ENCODE results near the gene NSD1.
"Not testable (repeated sequence)": the region's sequence is repeated elsewhere in the genome, so short reads cannot be mapped to it uniquely, and the experiment has no call there.

NSD1 gene

DNA sequence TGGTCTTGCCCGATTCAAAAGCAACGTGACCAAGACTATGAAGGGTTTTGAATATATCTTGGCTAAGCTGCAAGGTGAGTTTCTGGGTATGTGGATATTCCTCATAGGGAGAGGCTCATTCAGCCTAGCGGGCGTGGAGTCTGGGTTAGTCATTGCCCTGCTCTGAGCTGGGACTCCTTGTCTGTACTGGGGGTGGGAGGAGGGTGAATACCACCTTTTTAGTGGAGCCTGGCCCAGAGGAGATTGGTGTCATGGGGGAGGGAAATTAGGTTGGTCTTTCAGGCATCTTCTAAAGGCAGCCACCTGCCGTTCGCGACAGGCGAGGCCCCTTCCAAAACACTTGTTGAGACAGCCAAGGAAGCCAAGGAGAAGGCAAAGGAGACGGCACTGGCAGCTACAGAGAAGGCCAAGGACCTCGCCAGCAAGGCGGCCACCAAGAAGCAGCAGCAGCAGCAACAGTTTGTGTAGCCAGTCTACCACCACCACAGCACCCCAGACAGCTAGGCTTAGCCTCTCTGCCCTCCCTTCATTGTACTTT, 172.6 kb downstream of the NSD1 start:
- in situ Hi-C loops (cut with MboI; ENCODE audit: low sequenced_read_pairs), result not testable (repeated sequence)

DNA sequence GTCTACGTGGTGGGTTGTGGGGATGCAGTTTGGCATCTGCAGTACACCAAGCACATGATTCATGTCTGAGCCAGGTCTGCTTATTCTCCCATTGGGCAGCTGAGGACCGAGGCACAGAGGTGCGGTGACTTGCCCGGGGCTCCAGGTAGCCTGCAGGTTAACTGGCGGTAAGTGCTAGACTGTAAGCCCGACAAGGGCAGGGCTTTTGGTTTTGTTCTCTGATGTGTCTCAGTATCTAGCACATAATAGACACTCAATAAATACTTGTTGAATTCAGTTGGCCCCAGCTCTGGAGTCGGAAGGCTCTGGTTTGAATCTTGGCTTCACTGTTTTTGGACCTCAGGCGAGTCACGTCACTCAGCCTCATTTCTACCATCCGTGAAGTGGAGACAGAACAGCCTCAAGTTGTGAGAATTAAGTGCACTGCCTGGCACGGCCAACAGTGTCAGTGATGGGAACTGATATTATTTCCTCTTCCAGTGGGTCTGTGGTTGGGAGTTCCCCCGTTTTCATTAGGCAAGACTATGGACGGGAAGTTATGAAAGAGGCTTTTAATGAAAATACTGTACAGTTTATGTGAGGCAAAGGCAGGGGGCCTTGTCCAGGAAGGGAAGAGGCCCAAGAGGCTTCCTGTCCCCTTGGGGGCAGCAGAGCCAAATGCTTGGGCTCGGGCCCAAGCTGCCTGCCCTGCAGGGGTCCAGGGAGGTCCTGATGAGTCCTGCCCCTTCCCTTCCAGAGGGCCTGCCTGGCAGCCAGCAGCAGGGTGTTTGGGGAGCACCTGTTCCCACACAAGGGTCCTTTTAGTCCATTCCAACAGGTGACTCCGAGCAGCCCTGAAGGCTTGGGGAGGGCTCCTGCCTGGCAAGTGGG, 173.3 kb downstream of the NSD1 start:
- in situ Hi-C loops (cut with MboI; ENCODE audit: low sequenced_read_pairs), result no loop called here

DNA sequence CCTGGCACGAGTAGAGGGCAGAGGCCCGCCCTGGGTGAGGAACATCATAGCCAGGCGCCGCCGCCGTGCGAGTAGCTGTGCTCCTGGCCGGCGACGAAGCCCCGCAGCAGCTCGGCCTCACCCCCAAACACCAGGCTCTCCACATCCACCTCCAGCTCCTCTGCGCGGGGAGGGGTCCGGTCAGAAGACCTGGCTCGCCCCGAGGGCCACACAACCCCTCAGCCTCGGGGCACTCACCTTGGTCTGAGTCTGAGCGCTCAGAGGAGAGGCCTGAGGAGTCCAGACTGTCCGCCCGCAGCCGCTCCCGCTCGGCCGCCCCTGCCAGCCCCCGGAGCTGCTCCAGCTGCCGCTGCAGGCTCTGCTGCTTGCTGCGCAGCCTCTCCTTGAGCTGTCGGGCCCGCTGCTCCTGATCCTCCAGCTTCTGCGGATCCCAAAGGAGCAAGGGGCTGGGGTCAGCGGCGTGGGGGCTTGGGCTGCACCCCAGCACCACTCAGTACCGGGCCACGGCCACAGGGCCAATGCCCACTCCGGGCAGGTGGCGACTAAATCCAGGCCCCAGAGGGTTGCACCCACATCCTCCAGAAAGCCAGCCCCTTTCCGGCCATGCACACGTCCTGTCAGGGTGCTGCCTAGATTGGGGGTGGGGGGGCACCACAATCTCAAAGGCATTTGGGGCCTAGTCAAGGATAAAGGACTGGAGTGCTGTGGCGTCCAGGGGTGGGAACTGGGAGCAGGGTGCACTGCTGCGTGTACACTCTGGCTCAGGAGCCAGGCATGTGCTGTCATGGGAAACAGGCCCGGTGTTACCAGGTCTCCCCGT, 174.2 kb downstream of the NSD1 start:
- in situ Hi-C loops (cut with MboI; ENCODE audit: low sequenced_read_pairs), result no loop called here

DNA sequence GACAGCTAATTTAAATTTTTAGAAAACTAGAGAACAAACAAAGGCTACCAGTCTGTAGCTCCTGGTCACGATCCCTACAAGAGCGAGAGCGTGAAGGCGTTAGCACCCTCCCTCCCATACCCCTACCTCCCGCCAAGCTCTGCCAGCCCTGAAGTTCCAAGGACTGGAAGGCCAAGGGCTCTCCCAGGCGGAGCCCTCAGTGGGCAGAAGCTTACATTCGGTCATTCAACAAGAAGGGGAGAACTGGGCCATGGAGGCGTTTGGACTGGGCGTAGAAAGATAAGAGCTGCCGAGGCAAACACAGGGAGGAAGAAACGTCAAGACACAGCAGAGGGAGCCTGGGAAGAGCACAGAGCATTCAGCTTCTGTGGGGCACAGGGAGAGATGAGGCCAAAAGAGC, 175.2 kb downstream of the NSD1 start:
- in situ Hi-C loops (cut with MboI; ENCODE audit: low sequenced_read_pairs), result no loop called here

DNA sequence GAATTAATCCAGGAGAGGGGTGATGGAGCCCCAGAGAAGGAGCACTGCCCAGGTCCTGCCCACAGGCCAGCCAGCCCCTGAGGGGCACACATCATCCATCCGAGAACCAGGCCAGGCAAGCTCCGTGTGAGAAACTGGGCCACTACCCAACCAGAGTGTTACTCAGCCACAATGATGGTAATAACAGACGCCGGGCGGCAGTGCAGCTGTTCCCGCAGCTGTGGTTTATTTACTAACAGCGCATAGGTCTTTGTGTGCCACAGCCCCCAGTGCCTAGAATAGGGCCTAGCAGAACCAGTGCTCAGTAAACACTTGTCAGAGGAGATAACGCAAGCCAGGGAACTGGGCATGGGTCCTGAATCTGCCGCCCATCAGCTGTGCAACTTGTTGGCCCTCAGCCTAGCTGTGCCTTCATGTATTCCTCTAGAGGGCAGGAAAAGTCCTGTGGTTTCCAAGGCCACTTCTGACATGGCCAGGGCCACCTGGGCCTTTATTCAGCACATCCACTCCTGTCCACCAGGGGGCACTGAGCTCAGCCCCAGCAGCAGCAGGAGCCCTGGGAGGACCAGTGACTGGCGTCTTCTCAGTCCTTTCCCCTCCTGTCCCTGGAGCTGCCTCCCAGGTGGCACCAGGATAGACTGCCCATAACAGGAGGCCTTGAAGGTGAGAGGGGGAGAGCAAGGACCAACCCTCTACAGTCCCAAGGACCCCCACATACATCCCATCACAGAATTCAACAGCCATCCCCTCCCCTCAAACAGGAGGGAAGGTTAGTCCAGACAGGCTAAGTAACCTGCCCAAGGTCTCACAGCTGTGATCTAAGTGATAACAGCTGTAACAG, 176.0 kb downstream of the NSD1 start:
- in situ Hi-C loops (cut with MboI; ENCODE audit: low sequenced_read_pairs), result no loop called here

DNA sequence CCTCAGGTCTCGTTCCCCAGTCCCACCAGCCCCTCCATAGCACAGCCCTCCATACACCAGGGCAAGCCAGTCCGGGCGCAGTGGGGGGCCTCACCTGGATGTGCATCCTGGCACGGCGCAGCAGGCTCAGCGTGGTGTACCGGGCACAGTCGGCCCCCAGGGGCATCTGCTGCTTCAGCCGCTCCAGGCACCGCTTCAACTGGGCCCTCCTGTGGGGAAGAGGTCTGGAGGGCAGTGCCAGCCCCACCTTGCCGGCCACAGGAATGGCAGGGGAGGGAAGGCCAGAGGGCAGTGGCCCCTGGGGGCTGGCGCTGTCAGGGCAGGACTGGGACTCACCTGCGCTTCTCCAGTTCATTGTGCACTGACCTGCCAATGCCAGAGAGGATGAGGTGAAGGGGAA, 176.8 kb downstream of the NSD1 start:
- in situ Hi-C loops (cut with MboI; ENCODE audit: low sequenced_read_pairs), result no loop called here

DNA sequence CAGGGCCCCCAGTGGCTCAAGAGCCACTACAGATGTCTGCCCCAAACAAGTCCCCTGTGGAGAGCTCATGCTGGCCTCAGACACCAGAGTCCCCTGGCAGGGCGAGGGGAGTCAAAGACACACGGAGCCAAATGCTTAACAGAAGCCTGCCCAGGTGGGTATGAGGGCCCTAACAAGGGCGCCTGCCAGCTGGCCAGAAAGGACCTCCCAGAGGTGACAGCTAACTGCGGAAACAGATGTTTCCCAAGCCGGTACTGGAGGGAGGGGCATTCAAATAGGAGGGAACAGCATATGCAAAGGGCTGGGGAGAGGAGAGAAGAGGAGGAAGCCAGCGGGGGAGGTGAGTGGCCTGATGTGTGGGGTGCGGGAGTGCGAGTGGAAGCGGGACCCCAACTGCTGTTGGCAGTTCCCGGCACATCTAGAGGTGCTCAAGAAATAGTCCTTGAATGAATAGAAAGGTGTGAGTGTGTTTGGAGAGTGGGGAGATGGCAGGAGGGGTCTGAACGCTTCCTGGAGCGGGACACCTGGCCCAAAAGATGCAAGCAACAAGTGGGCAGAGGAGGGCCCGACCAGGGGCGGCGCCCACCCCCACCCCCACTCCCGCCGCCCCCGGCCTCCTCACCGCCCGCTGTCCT, 177.3 kb downstream of the NSD1 start:
- in situ Hi-C loops (cut with MboI; ENCODE audit: low sequenced_read_pairs), result no loop called here

DNA sequence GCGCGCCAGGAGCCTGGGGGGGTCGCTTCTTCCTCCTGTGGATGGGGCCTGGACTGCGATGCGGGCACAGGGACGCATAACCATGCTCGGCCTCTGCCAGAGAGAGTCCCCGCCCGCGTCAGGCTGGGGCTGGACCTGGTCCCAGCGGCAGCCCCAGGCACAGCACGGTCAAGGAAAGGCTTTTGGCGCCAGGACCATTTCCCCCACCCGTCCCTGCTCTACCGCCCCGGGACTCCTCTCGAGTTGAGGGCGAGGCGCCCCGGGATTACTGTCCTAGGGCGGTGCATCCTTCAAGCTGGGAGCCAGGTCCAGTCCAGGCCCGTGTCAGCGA, 177.8 kb downstream of the NSD1 start:
- in situ Hi-C loops (cut with MboI; ENCODE audit: low sequenced_read_pairs), result no loop called here

DNA sequence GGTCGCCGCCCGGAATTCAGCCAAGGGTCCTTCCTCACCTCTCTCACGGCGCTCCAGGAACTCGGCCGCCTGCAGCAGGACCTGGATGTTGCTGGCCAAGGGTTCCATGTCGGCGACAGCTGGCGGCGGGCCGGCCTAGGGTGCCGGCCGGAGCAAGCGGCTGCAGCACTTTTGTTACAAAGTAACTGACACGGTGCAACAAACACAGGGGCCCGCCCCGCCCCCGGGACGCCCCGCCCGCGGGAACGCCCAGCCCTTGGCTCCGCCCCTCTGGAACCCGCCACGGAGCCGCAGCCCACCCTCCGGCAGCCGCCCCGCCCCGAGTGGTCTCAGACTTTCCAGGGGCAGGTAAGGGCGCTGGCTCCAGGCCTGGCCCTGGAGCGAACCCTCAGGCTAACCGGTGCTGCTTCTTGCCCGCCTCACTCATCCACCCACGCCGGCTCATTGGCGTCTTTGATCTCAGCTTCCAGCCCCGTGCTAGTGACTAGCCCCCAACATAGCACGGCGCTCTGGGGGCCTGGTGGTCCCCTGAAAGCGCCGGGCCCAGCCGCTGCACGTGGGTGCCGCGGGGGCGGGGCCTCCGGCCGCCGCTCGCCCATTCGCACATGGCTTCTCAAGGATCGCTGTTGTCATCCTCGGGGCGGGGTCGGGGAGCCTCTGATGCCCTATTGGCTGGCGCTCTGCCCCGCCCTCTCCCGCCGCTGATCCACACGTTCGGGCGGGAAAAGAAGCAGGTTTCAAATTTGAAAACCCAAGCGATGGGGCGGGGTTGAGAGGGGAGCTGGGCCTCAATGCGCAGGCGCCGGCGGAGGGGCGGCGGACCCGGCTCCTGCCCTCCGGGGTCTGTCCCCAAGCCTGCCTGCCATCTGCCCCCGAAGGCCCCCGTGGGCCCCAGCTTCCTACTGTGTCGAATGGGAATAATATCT, 178.4 kb downstream of the NSD1 start, which contains the start of gene MXD3:
Gene MXD3, minus strand, starts transcription at position 176 of the 926 bp plus-strand sequence. Its CDS starts 68 bp downstream, at position 108.
- in situ Hi-C loops (cut with MboI; ENCODE audit: low sequenced_read_pairs), result no loop called here

DNA sequence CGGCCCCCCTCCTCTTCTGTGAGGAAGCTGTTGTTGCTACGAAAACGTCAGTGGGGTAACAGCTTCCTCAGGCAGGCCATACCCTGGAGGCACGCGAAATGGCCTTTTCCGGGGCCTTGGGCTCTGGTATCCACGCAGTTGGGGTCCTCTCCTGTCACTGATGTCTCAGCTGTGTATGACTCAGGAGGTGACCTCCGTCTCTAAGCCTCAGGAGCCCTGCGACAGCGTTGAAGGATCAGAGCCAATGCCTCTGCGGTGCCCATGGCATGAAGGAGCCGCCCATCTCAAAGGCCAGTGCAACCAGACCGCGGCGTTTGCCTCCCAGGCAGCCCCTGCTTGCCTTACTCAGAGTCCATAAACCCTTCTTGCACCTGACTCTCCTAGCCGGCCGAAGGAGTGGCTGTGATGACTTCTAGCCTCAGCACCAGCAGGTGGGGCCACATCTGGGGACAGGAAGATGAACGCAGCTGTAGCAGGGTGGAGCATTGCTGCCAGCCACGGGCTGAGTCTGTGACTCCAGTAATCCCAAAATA, 179.1 kb downstream of the NSD1 start:
- in situ Hi-C loops (cut with MboI; ENCODE audit: low sequenced_read_pairs), result no loop called here

DNA sequence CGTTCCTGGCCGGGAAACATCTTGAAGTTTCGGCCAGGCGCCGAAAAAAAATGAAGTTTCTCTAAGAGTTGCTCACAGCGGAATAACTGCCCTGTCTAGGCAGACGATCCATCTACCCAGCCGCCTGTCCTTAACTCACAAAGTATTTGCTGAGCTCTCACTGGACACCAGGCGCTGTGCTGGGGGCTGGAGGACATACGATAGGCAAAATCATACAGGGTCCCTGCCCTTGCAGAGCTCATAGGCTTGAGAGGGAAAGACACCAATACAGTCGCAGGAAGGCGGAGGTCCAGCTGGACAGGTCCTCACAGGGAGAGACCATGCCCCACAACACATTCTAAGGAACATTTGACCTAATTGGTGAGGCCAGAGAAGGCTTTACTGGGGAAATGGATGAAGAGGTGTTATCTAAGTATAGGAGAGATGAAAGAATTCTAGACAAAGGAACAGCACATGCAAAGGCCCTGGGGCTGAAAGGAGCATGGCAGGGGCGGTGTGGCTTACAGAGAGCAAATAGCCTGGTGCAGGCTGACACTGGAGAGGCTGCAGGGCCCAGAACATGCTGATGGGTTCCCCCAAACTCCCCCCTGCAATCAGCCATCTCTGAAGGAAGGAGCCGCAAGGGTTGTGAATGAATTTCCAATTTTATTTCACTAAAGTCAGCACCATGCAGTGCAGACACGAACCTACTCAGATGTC, 180.1 kb downstream of the NSD1 start:
- in situ Hi-C loops (cut with MboI; ENCODE audit: low sequenced_read_pairs), result no loop called here

DNA sequence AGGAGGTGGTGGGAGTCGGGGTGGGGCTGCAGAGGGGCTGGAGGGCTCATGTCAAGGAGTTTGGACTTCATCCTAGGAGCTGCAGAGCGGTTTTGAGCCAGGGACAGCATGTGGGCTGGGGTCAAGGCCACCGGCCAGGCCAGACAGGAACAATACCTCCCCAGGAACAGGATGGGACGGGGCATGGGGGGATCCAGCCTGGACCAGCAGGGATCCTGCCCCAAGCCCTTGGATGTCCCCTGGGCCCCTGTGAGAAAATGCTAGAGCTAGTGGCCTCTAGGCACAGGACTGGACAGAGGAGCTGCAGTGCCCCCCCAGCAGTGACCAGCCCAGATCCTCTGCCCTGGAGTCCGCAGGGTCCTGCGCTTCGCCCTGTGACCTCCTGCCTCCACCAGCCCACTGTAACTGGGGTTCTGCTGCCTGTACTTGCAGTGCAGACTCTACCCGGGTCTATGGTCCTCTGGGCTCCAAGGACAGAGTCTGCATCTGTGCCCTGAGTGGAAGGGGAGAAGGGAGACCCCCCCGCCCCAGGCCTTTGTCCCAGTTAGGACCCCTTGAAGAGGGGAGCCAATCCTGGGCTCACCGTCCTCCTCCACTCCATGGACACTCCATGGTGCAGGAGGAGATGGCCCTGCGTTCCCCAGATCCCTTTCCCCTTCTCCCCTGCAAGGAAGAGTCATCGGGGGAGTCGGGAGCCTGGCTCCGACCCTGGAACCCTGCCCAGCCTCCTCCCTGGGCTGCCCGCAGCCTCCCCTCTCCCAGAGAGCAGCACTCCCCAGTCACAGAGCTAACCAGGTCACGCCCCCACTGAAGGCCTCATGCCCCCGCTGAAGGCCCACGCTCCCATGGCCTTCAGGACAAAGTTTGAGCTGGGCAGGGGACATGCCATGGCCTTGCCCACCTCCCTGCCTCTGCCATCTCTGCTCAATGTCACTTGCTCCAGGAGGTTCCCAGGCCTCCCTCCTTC, 181.1 kb downstream of the NSD1 start:
- in situ Hi-C loops (cut with MboI; ENCODE audit: low sequenced_read_pairs), result no loop called here

DNA sequence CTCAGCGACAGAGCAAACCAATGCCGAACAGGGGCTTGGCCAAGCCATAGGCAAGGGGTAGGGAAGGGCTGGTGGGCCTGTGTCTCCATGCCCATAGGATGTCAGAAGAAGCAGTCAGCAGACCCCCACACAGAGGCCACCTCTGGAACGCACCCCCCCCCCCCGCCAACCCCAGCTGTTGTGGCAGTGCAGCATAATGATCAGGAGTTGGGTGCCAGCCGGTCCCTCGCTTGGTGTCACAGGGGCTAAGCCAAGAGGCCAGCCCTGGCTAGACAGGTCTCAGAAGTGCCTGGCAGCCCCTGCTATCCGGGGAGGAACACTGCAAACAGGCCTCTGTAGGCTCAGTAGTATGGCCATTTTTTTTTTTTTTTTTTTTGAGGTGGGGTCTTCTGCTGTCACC, 181.8 kb downstream of the NSD1 start:
- in situ Hi-C loops (cut with MboI; ENCODE audit: low sequenced_read_pairs), result no loop called here

DNA sequence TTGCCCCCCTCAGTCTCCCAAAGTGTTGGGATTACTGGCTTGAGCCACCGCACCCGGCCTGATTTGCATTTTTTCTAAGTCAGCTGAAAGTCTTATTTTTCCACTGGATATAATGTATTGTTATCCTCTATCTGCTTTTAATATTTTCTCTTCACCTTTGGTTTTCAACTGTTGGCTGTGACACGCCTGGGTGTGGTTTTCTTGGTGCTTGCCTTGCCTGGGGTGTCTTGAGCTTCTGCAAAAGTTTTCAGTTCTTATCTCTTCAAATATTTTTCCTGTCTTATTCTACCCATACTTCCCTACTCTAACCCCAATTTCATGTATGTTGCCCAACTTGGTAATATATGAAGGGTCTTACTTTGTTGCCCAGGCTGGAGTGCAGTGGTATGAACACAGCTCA, 182.4 kb downstream of the NSD1 start:
- in situ Hi-C loops (cut with MboI; ENCODE audit: low sequenced_read_pairs), result no loop called here

DNA sequence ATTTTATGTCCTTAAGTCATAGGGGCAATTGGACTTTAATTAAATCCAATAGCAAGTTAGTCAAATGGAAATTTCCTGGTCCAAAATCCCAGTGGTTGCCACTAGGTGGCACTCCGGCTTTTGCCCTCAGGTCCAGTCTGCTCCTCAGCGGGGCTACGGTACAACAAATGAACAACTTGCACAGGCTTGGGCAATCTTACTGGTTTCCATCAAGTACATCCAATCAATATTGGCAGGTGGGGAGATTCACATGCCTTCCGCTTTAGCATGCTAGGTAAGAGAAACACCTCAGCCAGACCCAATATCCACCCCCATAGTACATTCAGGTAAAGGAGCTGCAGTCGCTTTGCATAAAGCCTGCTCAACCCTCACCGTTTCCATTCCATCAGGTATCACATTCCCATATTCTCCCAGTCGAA, 184.4 kb downstream of the NSD1 start:
- in situ Hi-C loops (cut with MboI; ENCODE audit: low sequenced_read_pairs), result no loop called here

DNA sequence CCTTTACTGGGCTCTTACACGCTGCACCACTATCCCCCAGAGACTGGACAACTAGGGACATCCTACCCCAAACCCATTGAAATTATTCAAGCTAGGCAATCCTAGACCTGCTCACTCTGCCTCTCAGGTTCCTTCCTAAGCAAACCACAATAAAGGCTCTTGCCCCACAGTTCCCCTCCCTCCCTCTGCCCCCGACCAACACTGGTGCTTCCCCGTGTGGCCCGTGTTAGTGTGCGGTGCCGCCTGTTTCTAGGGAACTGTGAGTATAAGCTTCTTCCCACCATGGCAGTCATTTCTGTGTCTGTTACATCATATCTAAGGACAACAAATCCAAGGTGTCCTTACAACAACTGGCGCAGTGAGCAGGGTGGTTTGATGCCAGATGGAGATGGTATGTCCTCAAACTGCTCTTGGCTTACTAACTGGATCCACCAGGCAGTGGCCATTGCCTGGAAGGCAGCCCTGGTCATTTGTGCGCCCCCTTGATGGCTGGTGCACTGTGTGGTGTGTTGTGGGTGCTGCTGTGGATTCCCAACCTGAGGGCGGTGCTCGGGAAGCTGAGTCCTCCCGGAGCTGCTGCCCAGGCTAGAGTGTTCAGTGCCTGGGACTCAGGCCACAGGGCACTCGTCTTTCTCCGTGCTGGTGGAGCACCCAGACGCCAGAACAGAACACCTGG, 186.5 kb downstream of the NSD1 start:
- in situ Hi-C loops (cut with MboI; ENCODE audit: low sequenced_read_pairs), result no loop called here

DNA sequence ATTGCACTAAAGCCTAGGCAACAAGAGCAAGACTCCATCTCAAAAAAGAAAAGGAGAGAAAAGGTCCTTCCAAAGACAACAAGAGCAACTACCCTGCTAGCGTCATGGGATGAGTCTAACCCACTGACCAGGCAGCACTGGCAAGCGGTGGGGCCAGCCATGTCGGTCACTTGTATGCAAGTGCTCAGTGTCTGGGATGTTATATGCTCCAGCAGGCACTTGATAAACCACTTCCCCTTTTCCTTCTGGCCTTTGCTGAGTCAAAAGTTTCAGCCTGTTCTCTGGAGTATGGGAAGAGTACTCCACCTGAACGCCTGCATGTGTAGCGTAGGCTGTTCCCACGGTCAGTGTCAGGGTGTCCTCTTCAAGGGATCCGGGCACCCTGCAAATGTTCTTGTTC, 187.3 kb downstream of the NSD1 start:
- in situ Hi-C loops (cut with MboI; ENCODE audit: low sequenced_read_pairs), result no loop called here

Measured in HL-60/S4 treated with retinoic acid at 250 ng/mL for 4 days and 3 days (cell line).